NK-92 (cell line): ENCODE measurements around the gene WASHC4.

Source experiments
- DNase-seq: peaks from one replicate; lab custom pipeline; 2025; ENCODE audit not compliant: unreplicated experiment; lab: John Stamatoyannopoulos, UW

Gene WASHC4

DNA sequence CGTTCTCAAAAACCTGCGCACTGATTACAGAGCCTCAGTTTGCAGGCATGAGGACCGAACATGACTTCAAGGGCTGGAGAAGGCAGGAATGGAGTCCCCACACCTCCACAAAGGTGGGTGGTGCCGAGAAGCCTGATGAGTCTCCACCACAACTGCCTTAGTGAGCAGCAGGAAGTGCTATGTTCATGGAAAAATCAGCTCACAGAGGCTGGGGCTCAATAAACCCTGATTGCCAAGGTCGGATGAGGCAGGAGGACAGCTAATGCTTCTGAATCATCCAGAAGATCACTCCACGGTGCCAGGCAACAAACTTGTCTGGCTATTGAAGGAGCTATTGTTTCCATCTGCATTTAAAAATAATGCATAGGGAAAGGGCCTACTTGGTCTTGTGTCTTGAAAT is 97.4 kb downstream of the WASHC4 start:
- no peak for DNase-seq

DNA sequence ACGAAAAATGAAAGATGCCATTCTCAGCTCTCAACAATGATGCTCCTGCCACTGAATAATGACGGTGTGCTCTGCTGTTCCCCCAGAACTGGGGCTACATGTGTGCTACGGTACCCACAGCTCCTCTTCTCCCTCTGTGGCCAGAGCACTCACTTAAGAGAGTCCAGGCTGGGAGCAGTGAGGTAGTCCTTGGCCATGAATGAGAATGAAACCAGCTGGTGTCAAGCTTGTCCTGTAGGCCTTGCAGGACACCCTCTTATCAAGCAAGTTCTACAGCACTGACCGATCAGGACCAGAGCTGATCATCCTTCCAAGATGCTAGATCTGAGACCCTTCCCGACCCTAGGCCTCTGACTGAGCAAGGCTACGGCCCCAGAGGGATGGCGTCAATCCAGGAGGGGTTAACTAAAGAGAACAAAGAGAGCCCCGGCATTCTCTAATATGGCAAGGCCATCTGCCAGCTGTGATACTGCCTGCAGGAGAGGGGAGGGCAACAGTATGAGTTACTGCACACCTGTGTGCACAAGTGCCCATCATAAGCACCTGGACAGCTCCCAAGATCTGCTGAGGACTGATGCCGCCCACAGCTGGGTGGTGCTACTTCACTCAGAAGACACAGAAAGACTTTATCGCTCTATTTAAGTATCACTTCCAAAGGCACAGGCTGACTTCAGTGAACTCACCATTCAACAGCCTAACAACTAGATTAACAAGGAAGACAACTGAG is 98.0 kb downstream of the WASHC4 start:
- DNase-seq, result no peak

DNA sequence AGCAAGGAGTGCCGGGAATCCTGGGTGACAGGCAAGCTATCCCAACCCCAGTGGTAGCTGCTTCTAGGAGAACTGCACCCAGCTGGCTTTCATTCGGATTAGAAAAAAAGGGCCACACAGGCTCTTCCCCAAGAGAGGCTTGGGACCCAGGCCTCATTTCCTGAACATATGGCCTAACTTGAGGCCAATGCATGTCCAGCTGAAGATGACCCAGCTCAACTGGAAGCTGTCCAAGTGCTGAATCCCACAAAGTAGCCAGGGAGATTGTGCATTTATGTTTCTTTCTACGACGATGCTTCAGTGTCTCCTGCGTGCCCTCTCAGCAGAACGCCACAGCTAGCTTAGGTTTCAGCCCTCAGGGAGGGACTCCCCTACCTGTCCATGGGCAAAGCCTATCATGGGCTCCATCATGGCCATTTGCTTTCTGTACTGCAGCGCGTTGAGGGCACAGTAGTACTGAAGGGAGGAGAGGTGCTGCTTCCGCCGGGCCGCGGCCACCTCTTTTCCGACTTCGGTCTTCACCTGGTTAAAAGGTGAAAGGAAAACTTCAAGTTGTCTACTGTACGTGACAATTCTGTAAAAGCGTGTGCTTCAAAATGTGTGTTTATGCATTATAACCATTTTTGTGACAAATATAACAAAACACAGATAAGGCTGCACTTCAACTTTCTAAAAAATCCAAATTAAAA is 99.3 kb downstream of the WASHC4 start:
- no peak for DNase-seq

DNA sequence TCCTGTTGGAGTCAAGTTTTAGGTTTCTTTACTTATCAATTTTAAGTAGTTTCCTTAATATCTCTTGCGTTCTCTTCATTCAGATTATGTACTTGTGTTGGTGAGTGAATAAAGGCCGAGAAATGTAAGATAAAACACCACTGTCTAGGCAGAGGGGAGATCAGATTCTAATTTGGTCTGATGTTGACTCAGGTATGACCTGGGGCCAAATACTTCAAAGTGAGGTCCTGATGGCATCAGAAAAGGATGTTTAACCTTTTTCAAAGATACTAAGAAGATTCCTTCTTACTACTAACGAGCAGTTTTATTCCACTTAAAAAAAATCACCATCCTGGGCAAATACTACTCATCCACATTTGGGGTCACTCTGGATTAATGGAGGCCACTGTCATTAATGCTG is 101.6 kb downstream of the WASHC4 start:
- DNase-seq, result no peak

DNA sequence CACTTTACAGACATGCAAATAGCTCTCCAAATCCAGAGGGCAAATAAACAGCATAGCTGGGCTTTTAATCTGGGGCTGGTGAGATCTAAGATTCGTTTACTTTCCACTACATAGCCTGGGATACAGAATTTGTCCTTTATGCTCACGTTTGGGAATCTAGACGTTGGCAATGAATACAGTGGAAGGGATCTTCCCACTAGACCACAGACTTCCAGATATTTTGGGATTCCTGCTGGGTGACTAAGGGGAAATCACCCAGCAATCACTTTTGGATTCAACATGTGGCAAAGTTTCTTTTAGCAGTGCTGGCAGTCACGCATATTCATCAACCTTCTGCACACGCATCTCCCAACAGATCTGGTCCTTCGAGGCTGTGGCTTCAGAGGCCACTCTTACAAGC is 104.9 kb downstream of the WASHC4 start:
- no peak for DNase-seq

DNA sequence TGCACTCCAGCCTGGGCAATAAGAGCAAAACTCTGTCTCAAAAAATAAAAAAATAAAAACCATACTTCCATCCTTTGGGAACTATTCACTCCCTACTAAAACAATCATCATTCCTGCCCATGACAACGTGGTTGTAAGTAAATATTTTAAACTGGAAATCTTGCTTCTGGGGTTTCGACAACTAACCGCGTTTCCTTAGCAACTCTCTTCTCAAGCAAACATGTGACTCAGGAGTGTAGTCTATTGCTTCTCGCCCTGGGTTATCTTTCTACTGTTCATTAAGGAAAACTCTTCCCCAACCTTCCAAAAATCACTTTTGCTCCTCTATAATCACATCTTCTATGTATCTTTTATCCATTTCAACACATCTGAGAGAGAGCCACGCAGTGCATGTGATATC is 106.6 kb downstream of the WASHC4 start:
- DNase-seq, result no peak

DNA sequence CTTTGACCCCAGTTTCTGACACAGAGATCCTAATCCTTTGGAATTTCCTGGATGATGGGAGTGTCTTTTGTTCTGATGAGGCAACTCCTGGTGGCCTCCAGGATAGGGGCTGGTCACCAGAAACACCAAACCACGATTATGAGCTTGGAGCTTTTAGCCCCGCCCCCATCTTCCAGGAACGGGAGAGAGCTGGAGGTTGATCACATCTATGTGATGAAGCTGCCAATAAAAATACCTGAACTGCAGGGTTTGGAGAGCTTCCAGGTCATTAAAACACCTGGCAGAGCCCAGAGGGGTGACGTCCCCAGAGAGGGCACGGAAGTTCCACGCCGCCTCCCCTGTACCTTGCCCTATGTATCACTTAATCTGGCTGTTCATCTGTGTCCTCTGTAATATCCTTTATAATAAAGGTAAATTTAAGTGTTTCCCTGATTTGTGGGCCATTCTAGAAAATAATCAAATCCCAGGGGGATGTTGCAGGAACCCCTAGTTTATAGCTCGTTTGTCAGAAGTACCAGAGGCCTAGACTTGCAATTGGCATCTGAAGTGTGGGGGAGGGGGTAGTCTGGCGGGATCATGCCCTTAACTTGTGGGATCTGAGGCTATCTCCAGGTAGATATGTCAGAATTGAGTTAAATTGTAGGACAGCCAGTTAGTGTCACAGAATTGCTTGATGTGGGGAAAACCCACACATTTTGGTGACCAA is 107.3 kb downstream of the WASHC4 start:
- DNase-seq, result no peak

DNA sequence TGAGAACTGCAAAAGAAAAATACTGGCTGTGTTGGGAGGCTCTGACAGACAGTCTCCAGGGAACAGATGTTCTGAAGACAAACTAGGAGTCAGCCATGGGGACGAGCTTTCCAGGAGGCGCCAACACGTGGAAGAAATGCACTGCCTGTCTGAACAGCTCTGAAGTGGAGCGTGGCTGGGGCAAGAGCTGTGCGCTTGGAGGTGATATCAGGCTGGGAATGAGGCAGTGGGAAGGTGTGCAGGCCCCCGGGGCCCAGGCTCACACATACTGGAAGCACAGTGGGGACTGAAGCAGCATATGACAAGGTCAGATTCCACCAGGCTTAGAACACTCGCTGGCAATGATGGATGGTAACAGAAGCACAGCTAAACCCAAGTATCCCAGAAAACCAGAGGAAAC is 110.9 kb downstream of the WASHC4 start:
- DNase-seq, result no peak
